Body of pancreas (tissue), 4 donors: ENCODE data around the gene FCN3. TPM values are rescaled to one million over a fixed set of nuclear protein-coding genes. Genes with fewer than 3 reads are reported as not detected.
A peak's percentile ranks its signal among the peaks of the same experiment; 100 is the strongest.

Experiments used
- ATAC-seq: fragments of 150-250 bp; one replicate; pipeline ENCODE4 v1.9.1; 2016
- DNase-seq, 4 donors: peaks; one replicate each; pipeline ENCODE4 v3.0.0-alpha.2; 2019
- H3K27ac ChIP-seq, 4 donors: fragments of 200-600 bp; sonication (generic); 1 replicate in 3 of 4; 2 replicates in 1 of 4; pipeline versions ENCODE4 v1.5.1 to v1.6.1; 2016 to 2019; ENCODE audit warnings: mild to moderate bottlenecking in 1 of 4, mixed read lengths in 1 of 4, moderate library complexity in 1 of 4
- H3K27me3 ChIP-seq, 2 donors: fragments of 200-600 bp; sonication (generic); one replicate each; pipeline ENCODE4 v1.6.0; 2016; ENCODE audit warnings: mild to moderate bottlenecking in 1 of 2
- H3K36me3 ChIP-seq, 2 donors: fragments of 200-600 bp; sonication (generic); replicated peaks in 1 of 2; 2 replicates each; pipeline ENCODE4 v1.5.1; 2016; ENCODE audit warnings: low read depth in 2 of 2; ENCODE audit not compliant: insufficient read depth in 1 of 2
- H3K4me1 ChIP-seq: fragments of 200-600 bp; sonication (generic); one replicate; pipeline ENCODE4 v1.6.0; 2016
- H3K4me3 ChIP-seq, 2 donors: fragments of 200-600 bp; sonication (generic); 1 replicate in 1 of 2; 2 replicates in 1 of 2; pipeline ENCODE4 v1.5.1; 2016 to 2019
- H3K9me3 ChIP-seq, 3 donors: fragments of 200-600 bp; sonication (generic); 1 replicate in 2 of 3; 2 replicates in 1 of 3; pipeline ENCODE4 v1.5.1; 2016
- POLR2A ChIP-seq, 3 donors: fragments of 450-650 bp; IDR thresholded peaks; one replicate each; pipeline ENCODE4 v1.6.1; 2016; ENCODE audit warnings: antibody characterized with exemption in 3 of 3, mild to moderate bottlenecking in 2 of 3
- WGBS, 2 donors: methylation state at CpG; one replicate each; pipeline ENCODE4 v1.1.5; 2017; 5-methylcytosine and 5-hydroxymethylcytosine counted together
- intact Hi-C: fragments of 100-400 bp; cut with DNase I; formaldehyde crosslinking; loops from one replicate; pipeline ENCODE4 v1.15.1; 2023
- total RNA-seq, 2 donors: library from RNA; depleted of rRNA; stranded (reverse); fragments of >200 nt; gene quantifications; one replicate each; pipeline ENCODE4 v1.1.0, GENCODE V29; 2016
- TF ChIP-seq, protein P1 (sequence below), 7 experiments: fragments of 450-650 bp in 4 of 7; fragments of 200-600 bp in 3 of 7; sonication (generic) in 3 of 7; IDR thresholded peaks; one replicate each; pipeline ENCODE4 v1.5.1; 2016 to 2019; ENCODE audit warnings: antibody characterized with exemption in 7 of 7

Gene FCN3
- total RNA-seq, 2 donors from 2014 or later: 1.3 to 1.6 TPM

DNA sequence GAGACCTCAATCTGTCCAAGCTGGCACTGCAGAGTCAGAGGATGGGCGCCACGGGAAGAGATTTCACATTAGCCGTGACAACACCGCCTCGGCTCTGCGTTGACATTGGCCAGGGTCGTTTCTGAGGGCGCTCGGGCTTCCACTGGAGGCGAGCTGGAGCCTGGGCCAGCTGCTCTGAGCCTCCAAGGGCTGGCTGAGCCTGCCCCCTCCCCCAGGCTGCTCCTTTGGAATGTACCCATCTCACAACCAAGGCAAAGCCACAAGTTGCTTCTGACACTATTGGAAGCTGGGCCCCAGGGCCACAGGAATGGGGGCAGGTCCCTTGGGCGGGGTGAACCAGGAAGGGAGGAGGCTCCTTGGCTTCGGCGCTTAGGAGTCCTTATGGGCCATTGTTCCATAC lies 30.4 kb upstream of the FCN3 start:
- TF ChIP-seq POLR2A (IDR thresholded peaks at IDR 0.05): no peak
- TF ChIP-seq, protein P1, sequence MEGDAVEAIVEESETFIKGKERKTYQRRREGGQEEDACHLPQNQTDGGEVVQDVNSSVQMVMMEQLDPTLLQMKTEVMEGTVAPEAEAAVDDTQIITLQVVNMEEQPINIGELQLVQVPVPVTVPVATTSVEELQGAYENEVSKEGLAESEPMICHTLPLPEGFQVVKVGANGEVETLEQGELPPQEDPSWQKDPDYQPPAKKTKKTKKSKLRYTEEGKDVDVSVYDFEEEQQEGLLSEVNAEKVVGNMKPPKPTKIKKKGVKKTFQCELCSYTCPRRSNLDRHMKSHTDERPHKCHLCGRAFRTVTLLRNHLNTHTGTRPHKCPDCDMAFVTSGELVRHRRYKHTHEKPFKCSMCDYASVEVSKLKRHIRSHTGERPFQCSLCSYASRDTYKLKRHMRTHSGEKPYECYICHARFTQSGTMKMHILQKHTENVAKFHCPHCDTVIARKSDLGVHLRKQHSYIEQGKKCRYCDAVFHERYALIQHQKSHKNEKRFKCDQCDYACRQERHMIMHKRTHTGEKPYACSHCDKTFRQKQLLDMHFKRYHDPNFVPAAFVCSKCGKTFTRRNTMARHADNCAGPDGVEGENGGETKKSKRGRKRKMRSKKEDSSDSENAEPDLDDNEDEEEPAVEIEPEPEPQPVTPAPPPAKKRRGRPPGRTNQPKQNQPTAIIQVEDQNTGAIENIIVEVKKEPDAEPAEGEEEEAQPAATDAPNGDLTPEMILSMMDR (IDR thresholded peaks at IDR 0.05): no peak
- intact Hi-C loops: no loop called here
- peak overlapping the region in 2 of 4 donors; percentile 2 to 16 for H3K27ac ChIP-seq
- peaks cover 2 to 13% of the 10 kb centered on the region in 2 donors for H3K36me3 ChIP-seq
- DNase-seq (peak in 1 of 4 donors; percentile 27), ATAC-seq (no peak)
- H3K9me3 ChIP-seq: no peaks in the 10 kb centered on the region
- peaks cover 10% of the 10 kb centered on the region for H3K4me1 ChIP-seq
- H3K27me3 ChIP-seq: no peaks in the 10 kb centered on the region
- WGBS, 2 donors: 65 to 88% methylated on average over 2 to 13 of the region's 13 CpGs
- no peak overlapping the region for H3K4me3 ChIP-seq

GRCh38 chr1:27403931-27404330 lies 29.3 kb upstream of the FCN3 start:
- peak overlapping the region in 1 of 4 donors; percentile 15 for H3K27ac ChIP-seq
- DNase-seq: no peak
- ATAC-seq: no peak
- peaks cover 0 to 10% of the 10 kb centered on the region in 2 donors for H3K36me3 ChIP-seq
- H3K4me3 ChIP-seq: no peak overlapping the region
- no peak for TF ChIP-seq POLR2A (IDR thresholded peaks at IDR 0.05)
- TF ChIP-seq, protein P1 (IDR thresholded peaks at IDR 0.05): no peak
- H3K27me3 ChIP-seq: no peaks in the 10 kb centered on the region
- peaks cover 10% of the 10 kb centered on the region for H3K4me1 ChIP-seq
- intact Hi-C loops: no loop called here
- no peaks in the 10 kb centered on the region for H3K9me3 ChIP-seq

- DNase-seq (peak in 3 of 4 donors; percentile 28 to 46 (median 34)), ATAC-seq (no peak)
- Histone ChIP-seq H3K4me1 (peaks cover 10% of the 10 kb centered on the region), H3K27me3 (no peaks in the 10 kb centered on the region), H3K4me3 (no peak overlapping the region), H3K9me3 (no peaks in the 10 kb centered on the region), H3K36me3 (peaks cover 0 to 10% of the 10 kb centered on the region in 2 donors), H3K27ac (peak overlapping the region in 3 of 4 donors; percentile 20 to 55 (median 51))
- intact Hi-C loops: no loop called here
- no peak for TF ChIP-seq POLR2A (IDR thresholded peaks at IDR 0.05)
- TF ChIP-seq, protein P1 (IDR thresholded peaks at IDR 0.05): peak in 1 of 7 experiments; percentile 14
- WGBS, 2 donors: 59 to 82% methylated on average over 16 to 24 of the region's 24 CpGs
These were observed 28.6 kb upstream of the FCN3 start for GRCh38 chr1:27403065-27403726.

DNA sequence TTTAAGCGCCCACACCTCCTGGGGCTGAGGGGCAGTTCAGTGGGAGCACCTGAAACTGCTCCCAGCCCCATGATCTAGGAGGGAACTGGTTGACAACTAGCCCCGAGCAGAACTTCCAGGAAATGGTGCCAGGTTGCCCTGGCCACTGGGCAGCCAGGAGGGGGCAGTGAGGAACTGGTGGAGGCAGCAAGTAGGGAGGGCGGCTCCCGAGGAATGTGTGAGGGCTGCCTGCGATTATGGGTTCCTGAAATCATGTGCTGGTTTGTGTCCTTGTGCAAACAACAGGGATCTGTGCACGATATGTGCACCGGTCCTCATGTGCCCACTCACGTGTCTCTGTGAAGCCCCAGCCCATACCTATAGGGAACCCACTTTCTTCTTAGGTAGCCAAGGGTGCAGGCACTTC lies 27.7 kb upstream of the FCN3 start:
- Histone ChIP-seq H3K4me1 (peaks cover 10% of the 10 kb centered on the region), H3K27me3 (no peaks in the 10 kb centered on the region), H3K36me3 (peaks cover 0 to 4% of the 10 kb centered on the region in 2 donors), H3K9me3 (no peaks in the 10 kb centered on the region), H3K4me3 (no peak overlapping the region), H3K27ac (peak overlapping the region in 3 of 4 donors; percentile 20 to 55 (median 51))
- DNase-seq (peak; percentile 75 to 83 (median 80)), ATAC-seq (peak; percentile 66)
- intact Hi-C loops: no loop called here
- 15 to 80% methylated on average over 1 to 8 of the region's 8 CpGs for WGBS, 2 donors
- no peak for TF ChIP-seq POLR2A (IDR thresholded peaks at IDR 0.05)
- TF ChIP-seq, protein P1 (IDR thresholded peaks at IDR 0.05): peak; percentile 28 to 67 (median 60)

DNA sequence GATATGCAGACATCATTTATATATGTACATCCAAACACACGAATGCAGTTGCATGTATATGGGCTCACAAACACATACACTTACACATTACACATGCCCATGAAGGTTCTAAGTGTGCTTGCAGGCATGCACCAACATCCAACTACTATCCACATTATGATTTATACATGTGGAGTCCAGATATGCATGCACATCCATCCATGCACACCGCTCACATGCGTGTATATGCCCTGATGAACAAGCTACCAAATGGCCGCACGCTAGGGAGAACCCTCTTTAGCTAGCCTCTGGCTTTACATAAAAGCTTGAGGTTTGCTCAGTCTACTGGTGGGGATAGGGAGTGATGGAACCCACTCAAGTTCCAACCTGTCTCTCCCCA lies 26.3 kb upstream of the FCN3 start:
- Histone ChIP-seq H3K4me3 (no peak overlapping the region), H3K4me1 (peaks cover 10% of the 10 kb centered on the region), H3K27ac (no peak overlapping the region), H3K27me3 (no peaks in the 10 kb centered on the region), H3K36me3 (no peaks in the 10 kb centered on the region), H3K9me3 (no peaks in the 10 kb centered on the region)
- intact Hi-C loops: no loop called here
- TF ChIP-seq, protein P1 (IDR thresholded peaks at IDR 0.05): no peak
- TF ChIP-seq POLR2A (IDR thresholded peaks at IDR 0.05): no peak
- ATAC-seq (no peak), DNase-seq (no peak)
- 82 to 85% methylated on average over 5 of the region's 5 CpGs for WGBS, 2 donors
